Measurements from ENCODE around the gene SMYD5.

The SMYD5 gene

GRCh38 chr2:73263540-73264331, 49.7 kb downstream of the SMYD5 start:
- Histone ChIP-seq H3K36me3 (ENCODE audit: control insufficient read depth in 2 of 2, insufficient read depth in 1 of 2, low read length in 2 of 2) (peaks cover 0 to 48% of the 10 kb centered on the region in 2 experiments; a peak in 2 of 3 replicates), H3K27ac (ENCODE audit: extremely low read depth, low read depth, low read length) (no peak overlapping the region), H3K9me3 (ENCODE audit: control insufficient read depth, insufficient read depth, low read depth, low read length) (no peaks in the 10 kb centered on the region), H3K4me3 (ENCODE audit: low read depth, low read length) (no peak overlapping the region), H3K4me1 (ENCODE audit: control insufficient read depth, insufficient read depth, low read length) (peaks cover 2% of the 10 kb centered on the region; the same call in 1 of the 2 replicates)
- POLR2A ChIA-PET = interaction anchor here (0.8 kb wide), 1 partner anchor 8 kb away, joined by 3 read pairs; no protein-coding TSS in a partner anchor
- TF ChIP-seq EGR2 (tag by site-specific recombination; IDR thresholded peaks at IDR 0.05; ENCODE audit: low read depth) (no peak), MEIS1 (CRISPR knock-in tag; IDR thresholded peaks at IDR 0.05; ENCODE audit: borderline replicate concordance) (no peak), ZBTB7A (tag by site-specific recombination; IDR thresholded peaks at IDR 0.05; ENCODE audit: low read depth) (no peak), ZNF121 (tag by site-specific recombination; IDR thresholded peaks at IDR 0.05) (no peak), ZNF433 (tag by site-specific recombination; IDR thresholded peaks at IDR 0.05; ENCODE audit: low read depth) (no peak), OSR2 (tag by site-specific recombination; IDR thresholded peaks at IDR 0.05) (no peak), ZNF311 (tag by site-specific recombination; IDR thresholded peaks at IDR 0.05; ENCODE audit: borderline replicate concordance) (no peak), ZNF664 (tag by site-specific recombination; IDR thresholded peaks at IDR 0.05) (no peak), ZNF785 (tag by site-specific recombination; IDR thresholded peaks at IDR 0.05) (no peak), ZNF514 (tag by site-specific recombination; IDR thresholded peaks at IDR 0.05) (no peak), GLIS2 (tag by site-specific recombination; IDR thresholded peaks at IDR 0.05) (no peak), TRIM28 (IDR thresholded peaks at IDR 0.05; ENCODE audit: borderline replicate concordance, low read length) (no peak), ZNF548 (tag by site-specific recombination; IDR thresholded peaks at IDR 0.05) (no peak), ZNF223 (tag by site-specific recombination; IDR thresholded peaks at IDR 0.05) (no peak), KLF1 (tag by site-specific recombination; IDR thresholded peaks at IDR 0.05) (no peak)
- CTCF ChIA-PET = no interaction called here

- Histone ChIP-seq H3K27ac (ENCODE audit: extremely low read depth, low read depth, low read length) (no peak overlapping the region), H3K4me3 (ENCODE audit: low read depth, low read length) (no peak overlapping the region), H3K36me3 (ENCODE audit: control insufficient read depth in 2 of 2, insufficient read depth in 1 of 2, low read length in 2 of 2) (peaks cover 0 to 44% of the 10 kb centered on the region in 2 experiments; a peak in 2 of 3 replicates), H3K4me1 (ENCODE audit: control insufficient read depth, insufficient read depth, low read length) (peaks cover 4% of the 10 kb centered on the region; the same call in 1 of the 2 replicates), H3K9me3 (ENCODE audit: control insufficient read depth, insufficient read depth, low read depth, low read length) (no peaks in the 10 kb centered on the region)
- CTCF ChIA-PET = no interaction called here
- POLR2A ChIA-PET = no interaction called here
- TF ChIP-seq ZBTB48 (tag by site-specific recombination; IDR thresholded peaks at IDR 0.05) = no peak
Measured at GRCh38 chr2:73264332-73264606, 50.2 kb downstream of the SMYD5 start.

- Histone ChIP-seq H3K9me3 (ENCODE audit: control insufficient read depth, insufficient read depth, low read depth, low read length) (no peaks in the 10 kb centered on the region), H3K27ac (ENCODE audit: extremely low read depth, low read depth, low read length) (no peak overlapping the region), H3K4me1 (ENCODE audit: control insufficient read depth, insufficient read depth, low read length) (peaks cover 4% of the 10 kb centered on the region; the same call in 1 of the 2 replicates), H3K4me3 (ENCODE audit: low read depth, low read length) (no peak overlapping the region), H3K36me3 (ENCODE audit: control insufficient read depth in 2 of 2, insufficient read depth in 1 of 2, low read length in 2 of 2) (peaks cover 0 to 39% of the 10 kb centered on the region in 2 experiments; a peak in 2 of 3 replicates)
- POLR2A ChIA-PET = interaction anchor here (0.5 kb wide), 1 partner anchor 58 kb away, joined by 8 read pairs; no protein-coding TSS in a partner anchor
- CTCF ChIA-PET = no interaction called here
- TF ChIP-seq SCRT2 (tag by site-specific recombination; IDR thresholded peaks at IDR 0.05) (no peak), ZNF704 (tag by site-specific recombination; IDR thresholded peaks at IDR 0.05) (no peak), ZNF354C (tag by site-specific recombination; IDR thresholded peaks at IDR 0.05; ENCODE audit: borderline replicate concordance, low read depth) (no peak)
- TF ChIP-seq, protein P1, sequence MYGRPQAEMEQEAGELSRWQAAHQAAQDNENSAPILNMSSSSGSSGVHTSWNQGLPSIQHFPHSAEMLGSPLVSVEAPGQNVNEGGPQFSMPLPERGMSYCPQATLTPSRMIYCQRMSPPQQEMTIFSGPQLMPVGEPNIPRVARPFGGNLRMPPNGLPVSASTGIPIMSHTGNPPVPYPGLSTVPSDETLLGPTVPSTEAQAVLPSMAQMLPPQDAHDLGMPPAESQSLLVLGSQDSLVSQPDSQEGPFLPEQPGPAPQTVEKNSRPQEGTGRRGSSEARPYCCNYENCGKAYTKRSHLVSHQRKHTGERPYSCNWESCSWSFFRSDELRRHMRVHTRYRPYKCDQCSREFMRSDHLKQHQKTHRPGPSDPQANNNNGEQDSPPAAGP (tag by site-specific recombination; IDR thresholded peaks at IDR 0.05) = no peak
- TF ChIP-seq, protein P2, sequence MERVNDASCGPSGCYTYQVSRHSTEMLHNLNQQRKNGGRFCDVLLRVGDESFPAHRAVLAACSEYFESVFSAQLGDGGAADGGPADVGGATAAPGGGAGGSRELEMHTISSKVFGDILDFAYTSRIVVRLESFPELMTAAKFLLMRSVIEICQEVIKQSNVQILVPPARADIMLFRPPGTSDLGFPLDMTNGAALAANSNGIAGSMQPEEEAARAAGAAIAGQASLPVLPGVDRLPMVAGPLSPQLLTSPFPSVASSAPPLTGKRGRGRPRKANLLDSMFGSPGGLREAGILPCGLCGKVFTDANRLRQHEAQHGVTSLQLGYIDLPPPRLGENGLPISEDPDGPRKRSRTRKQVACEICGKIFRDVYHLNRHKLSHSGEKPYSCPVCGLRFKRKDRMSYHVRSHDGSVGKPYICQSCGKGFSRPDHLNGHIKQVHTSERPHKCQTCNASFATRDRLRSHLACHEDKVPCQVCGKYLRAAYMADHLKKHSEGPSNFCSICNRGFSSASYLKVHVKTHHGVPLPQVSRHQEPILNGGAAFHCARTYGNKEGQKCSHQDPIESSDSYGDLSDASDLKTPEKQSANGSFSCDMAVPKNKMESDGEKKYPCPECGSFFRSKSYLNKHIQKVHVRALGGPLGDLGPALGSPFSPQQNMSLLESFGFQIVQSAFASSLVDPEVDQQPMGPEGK (tag by site-specific recombination; IDR thresholded peaks at IDR 0.05) = no peak
Measured at GRCh38 chr2:73264783-73265182, 50.7 kb downstream of the SMYD5 start.
